ENCODE results near the gene SPIB.

- TF ChIP-seq EP300 (IDR thresholded peaks at IDR 0.05) (no peak), CTCF (IDR thresholded peaks at IDR 0.05) (no peak)
Observed at GRCh38 chr19:50447750-50448149, 29.0 kb downstream of the SPIB start.

Measured in sigmoid colon (tissue), 4 donors.